Ectodermal cell (in vitro differentiated cells): Measurements from ENCODE around the gene NOL4L.

Source experiments
- H3K27ac ChIP-seq: 2 replicates; pipeline ENCODE4 v1.7.0; 2013; ENCODE audit warnings: mild to moderate bottlenecking, low read depth, low read length; ENCODE audit not compliant: insufficient read depth, poor library complexity, severe bottlenecking
- H3K27me3 ChIP-seq: 2 replicates; pipeline ENCODE4 v1.7.0; 2013; ENCODE audit warnings: mild to moderate bottlenecking, low read length; ENCODE audit not compliant: insufficient read depth, control insufficient read depth, poor library complexity, severe bottlenecking
- H3K36me3 ChIP-seq: one replicate; pipeline ENCODE4 v1.7.0; 2013; ENCODE audit warnings: low read length; ENCODE audit not compliant: control insufficient read depth, insufficient read depth
- H3K4me1 ChIP-seq: one replicate; pipeline ENCODE4 v1.7.0; 2013; ENCODE audit warnings: low read length; ENCODE audit not compliant: control insufficient read depth, insufficient read depth
- H3K4me3 ChIP-seq: 2 replicates; pipeline ENCODE4 v1.7.0; 2013; ENCODE audit warnings: low read depth, low read length, control low read depth; ENCODE audit not compliant: insufficient read depth
- H3K9me3 ChIP-seq: 2 replicates; pipeline ENCODE4 v1.7.0; 2013; ENCODE audit warnings: mild to moderate bottlenecking, low read length, moderate library complexity; ENCODE audit not compliant: control insufficient read depth
- WGBS, 2 experiments: methylation state at CpG; one replicate each; pipeline ENCODE4 v1.1.7; 2013; ENCODE audit warnings: missing lambda C conversion rate in 2 of 2; 5-methylcytosine and 5-hydroxymethylcytosine counted together

NOL4L gene

GRCh38 chr20:32607324-32607723 is 22.2 kb upstream of the NOL4L start:
- Histone ChIP-seq H3K36me3 (no peaks in the 10 kb centered on the region), H3K4me3 (no peak overlapping the region), H3K27ac (no peak overlapping the region), H3K27me3 (no peaks in the 10 kb centered on the region), H3K4me1 (peaks cover 25% of the 10 kb centered on the region), H3K9me3 (no peaks in the 10 kb centered on the region)
- WGBS, 2 experiments = 89 to 90% methylated on average over 8 of the region's 8 CpGs

GRCh38 chr20:32606790-32607189 is 21.7 kb upstream of the NOL4L start:
- 95% methylated on average over 1 of the region's 1 CpG for WGBS, 2 experiments
- Histone ChIP-seq H3K4me1 (peaks cover 25% of the 10 kb centered on the region), H3K36me3 (no peaks in the 10 kb centered on the region), H3K9me3 (no peaks in the 10 kb centered on the region), H3K4me3 (no peak overlapping the region), H3K27ac (no peak overlapping the region), H3K27me3 (no peaks in the 10 kb centered on the region)

- H3K27ac ChIP-seq = no peak overlapping the region
- no peaks in the 10 kb centered on the region for H3K36me3 ChIP-seq
- no peaks in the 10 kb centered on the region for H3K9me3 ChIP-seq
- WGBS, 2 experiments = 79 to 80% methylated on average over 8 of the region's 8 CpGs
- H3K4me1 ChIP-seq = peaks cover 25% of the 10 kb centered on the region
- H3K27me3 ChIP-seq = no peaks in the 10 kb centered on the region
- H3K4me3 ChIP-seq = no peak overlapping the region
These were observed 21.0 kb upstream of the NOL4L start for GRCh38 chr20:32606107-32606506.

GRCh38 chr20:32605167-32605656 is 20.1 kb upstream of the NOL4L start:
- H3K36me3 ChIP-seq = no peaks in the 10 kb centered on the region
- H3K27ac ChIP-seq = no peak overlapping the region
- H3K4me3 ChIP-seq = no peak overlapping the region
- peaks cover 20% of the 10 kb centered on the region for H3K4me1 ChIP-seq
- no peaks in the 10 kb centered on the region for H3K27me3 ChIP-seq
- H3K9me3 ChIP-seq = no peaks in the 10 kb centered on the region
- WGBS, 2 experiments = 59 to 64% methylated on average over 12 of the region's 12 CpGs

GRCh38 chr20:32603046-32603726 is 18.1 kb upstream of the NOL4L start:
- no peaks in the 10 kb centered on the region for H3K27me3 ChIP-seq
- no peaks in the 10 kb centered on the region for H3K9me3 ChIP-seq
- 94% methylated on average over 18 of the region's 18 CpGs for WGBS, 2 experiments
- peaks cover 15% of the 10 kb centered on the region for H3K4me1 ChIP-seq
- H3K4me3 ChIP-seq = no peak overlapping the region
- H3K36me3 ChIP-seq = no peaks in the 10 kb centered on the region
- no peak overlapping the region for H3K27ac ChIP-seq

GRCh38 chr20:32602273-32602672 is 17.1 kb upstream of the NOL4L start:
- H3K27ac ChIP-seq = no peak overlapping the region
- 88 to 89% methylated on average over 11 of the region's 11 CpGs for WGBS, 2 experiments
- no peaks in the 10 kb centered on the region for H3K27me3 ChIP-seq

GRCh38 chr20:32600681-32601237 is 15.6 kb upstream of the NOL4L start:
- H3K4me1 ChIP-seq = peaks cover 9% of the 10 kb centered on the region
- H3K27me3 ChIP-seq = no peaks in the 10 kb centered on the region
- WGBS, 2 experiments = 92 to 93% methylated on average over 7 of the region's 7 CpGs
- no peak overlapping the region for H3K27ac ChIP-seq
- no peaks in the 10 kb centered on the region for H3K9me3 ChIP-seq
- H3K4me3 ChIP-seq = no peak overlapping the region
- H3K36me3 ChIP-seq = no peaks in the 10 kb centered on the region

More at GRCh38 chr20:32602273-32602672, 17.1 kb upstream of the NOL4L start:
- Histone ChIP-seq H3K36me3 (no peaks in the 10 kb centered on the region), H3K4me1 (peaks cover 15% of the 10 kb centered on the region), H3K9me3 (no peaks in the 10 kb centered on the region), H3K4me3 (no peak overlapping the region)

GRCh38 chr20:32599783-32600340 is 14.7 kb upstream of the NOL4L start:
- Histone ChIP-seq H3K4me1 (peaks cover 2% of the 10 kb centered on the region), H3K27ac (no peak overlapping the region), H3K4me3 (no peak overlapping the region), H3K36me3 (no peaks in the 10 kb centered on the region), H3K27me3 (no peaks in the 10 kb centered on the region), H3K9me3 (no peaks in the 10 kb centered on the region)
- 92 to 94% methylated on average over 6 of the region's 6 CpGs for WGBS, 2 experiments

GRCh38 chr20:32598606-32599005 is 13.5 kb upstream of the NOL4L start:
- Histone ChIP-seq H3K4me1 (no peaks in the 10 kb centered on the region), H3K36me3 (no peaks in the 10 kb centered on the region), H3K9me3 (no peaks in the 10 kb centered on the region), H3K27ac (no peak overlapping the region), H3K27me3 (no peaks in the 10 kb centered on the region), H3K4me3 (no peak overlapping the region)
- 76 to 78% methylated on average over 7 of the region's 7 CpGs for WGBS, 2 experiments

- Histone ChIP-seq H3K4me1 (no peaks in the 10 kb centered on the region), H3K27ac (no peak overlapping the region)
- 77 to 80% methylated on average over 7 of the region's 7 CpGs for WGBS, 2 experiments
These were observed 12.6 kb upstream of the NOL4L start for GRCh38 chr20:32597714-32598113.

More at GRCh38 chr20:32597714-32598113, 12.6 kb upstream of the NOL4L start:
- Histone ChIP-seq H3K27me3 (no peaks in the 10 kb centered on the region), H3K36me3 (no peaks in the 10 kb centered on the region), H3K9me3 (no peaks in the 10 kb centered on the region), H3K4me3 (no peak overlapping the region)
